RWPE2 (cell line): ENCODE data around the gene FAM117A.

Experiments
- ATAC-seq: fragments of 200-7000 bp; cut with Tn5 transposase; 3 replicates; pipeline ENCODE4 v1.9.1; 2021; ENCODE audit warnings: low read depth
- DNase-seq: peaks from one replicate; pipeline ENCODE4 v3.0.0-alpha.2; 2020; ENCODE audit warnings: low spot score
- H3K27ac ChIP-seq: fragments of 450-650 bp; 2 replicates; pipeline ENCODE4 v1.5.1; 2017; ENCODE audit warnings: mild to moderate bottlenecking; ENCODE audit not compliant: poor library complexity, severe bottlenecking
- H3K27me3 ChIP-seq: fragments of 250-450 bp; sonication (Bioruptor Pico); 2 replicates; pipeline ENCODE4 v1.5.1; 2021; ENCODE audit warnings: mild to moderate bottlenecking, moderate library complexity; ENCODE audit not compliant: insufficient read depth, poor library complexity, severe bottlenecking
- H3K36me3 ChIP-seq: fragments of 250-450 bp; sonication (Bioruptor Pico); 2 replicates; pipeline ENCODE4 v1.5.1; 2020; ENCODE audit warnings: low read depth, mild to moderate bottlenecking, moderate library complexity
- H3K4me1 ChIP-seq: fragments of 250-450 bp; sonication (Bioruptor Pico); 2 replicates; pipeline ENCODE4 v1.5.1; 2021; ENCODE audit warnings: mild to moderate bottlenecking, moderate library complexity; ENCODE audit not compliant: insufficient read depth, poor library complexity, severe bottlenecking
- H3K4me3 ChIP-seq: fragments of 250-450 bp; sonication (Bioruptor Pico); 2 replicates; pipeline ENCODE4 v1.5.1; 2021; ENCODE audit warnings: mild to moderate bottlenecking, moderate library complexity; ENCODE audit not compliant: severe bottlenecking
- H3K9me3 ChIP-seq: fragments of 250-450 bp; sonication (Bioruptor Pico); 2 replicates; pipeline ENCODE4 v1.5.1; 2021; ENCODE audit warnings: mild to moderate bottlenecking, moderate library complexity; ENCODE audit not compliant: severe bottlenecking
- CTCF ChIP-seq: fragments of 450-650 bp; IDR thresholded peaks from one replicate; pipeline ENCODE4 v1.5.1; 2017; ENCODE audit warnings: mild to moderate bottlenecking, moderate library complexity; ENCODE audit not compliant: poor library complexity, severe bottlenecking

The FAM117A gene

GRCh38 chr17:49764559-49765180 lies 739 bp upstream of the FAM117A start:
- Histone ChIP-seq H3K4me1 (peaks cover 4% of the 10 kb centered on the region), H3K36me3 (no peaks in the 10 kb centered on the region), H3K4me3 (peak overlapping the region; percentile 48), H3K27ac (no peak overlapping the region), H3K27me3 (peaks cover 4% of the 10 kb centered on the region), H3K9me3 (no peaks in the 10 kb centered on the region)
- DNase-seq, result no peak
- ATAC-seq, result no peak
- TF ChIP-seq CTCF, result no peak

- no peak for DNase-seq
Observed at GRCh38 chr17:49762151-49762941, 1.6 kb downstream of the FAM117A start.

GRCh38 chr17:49760932-49761558 lies 2.9 kb downstream of the FAM117A start:
- DNase-seq (no peak), ATAC-seq (no peak)
- H3K4me1 ChIP-seq, result peaks cover 4% of the 10 kb centered on the region
- no peaks in the 10 kb centered on the region for H3K9me3 ChIP-seq
- H3K4me3 ChIP-seq, result no peak overlapping the region
- H3K36me3 ChIP-seq, result no peaks in the 10 kb centered on the region
- peaks cover 4% of the 10 kb centered on the region for H3K27me3 ChIP-seq
- TF ChIP-seq CTCF, result no peak
- H3K27ac ChIP-seq, result no peak overlapping the region

More at GRCh38 chr17:49762151-49762941, 1.6 kb downstream of the FAM117A start:
- H3K4me3 ChIP-seq, result no peak overlapping the region
- H3K9me3 ChIP-seq, result no peaks in the 10 kb centered on the region
- no peaks in the 10 kb centered on the region for H3K36me3 ChIP-seq
- no peak for TF ChIP-seq CTCF
- peaks cover 4% of the 10 kb centered on the region for H3K27me3 ChIP-seq
- H3K27ac ChIP-seq, result no peak overlapping the region
- ATAC-seq, result no peak
- H3K4me1 ChIP-seq, result peaks cover 4% of the 10 kb centered on the region

GRCh38 chr17:49760296-49760695 lies 3.6 kb downstream of the FAM117A start:
- DNase-seq (no peak), ATAC-seq (no peak)
- TF ChIP-seq CTCF, result no peak
- no peaks in the 10 kb centered on the region for H3K36me3 ChIP-seq
- no peaks in the 10 kb centered on the region for H3K27me3 ChIP-seq
- H3K9me3 ChIP-seq, result no peaks in the 10 kb centered on the region
- no peak overlapping the region for H3K4me3 ChIP-seq
- no peak overlapping the region for H3K27ac ChIP-seq
- peaks cover 4% of the 10 kb centered on the region for H3K4me1 ChIP-seq
